SK-N-SH (cell line): ENCODE measurements around the gene TOX2. TPM values are rescaled to one million over a fixed set of nuclear protein-coding genes. Genes with fewer than 3 reads are reported as not detected.

Experiments used
- CTCF ChIA-PET: fragments of 300-600, 350-600 bp; formaldehyde crosslinking; extraction: SDS; loops from one replicate; lab custom pipeline; 2021; lab: Yijun Ruan, JAX
- POLR2A ChIA-PET: fragments of 350-600 bp; sonication (Branson Sonifier 250); formaldehyde crosslinking; extraction: SDS; loops from one replicate; lab custom pipeline; 2020; ENCODE audit warnings: antibody characterized with exemption, inconsistent platforms; lab: Yijun Ruan, JAX
- DNase-seq: peaks from one replicate; pipeline ENCODE4 v3.0.0; 2012
- H2AFZ ChIP-seq: fragments of 200-600 bp; sonication (generic); 2 replicates; pipeline ENCODE4 v1.8.1; 2016; ENCODE audit warnings: antibody characterized with exemption, mild to moderate bottlenecking, low read depth
- H3F3A ChIP-seq: fragments of 200-600 bp; sonication (generic); replicated peaks from 2 replicates; pipeline ENCODE3; 2016; ENCODE audit warnings: antibody characterized with exemption, mild to moderate bottlenecking; ENCODE audit not compliant: insufficient read depth
- H3K27ac ChIP-seq, 2 experiments: fragments of 200-500 bp in 1 of 2; fragments of 200-600 bp in 1 of 2; sonication (Bioruptor generic) in 1 of 2; sonication (generic), shearing (Covaris generic) in 1 of 2; 2 replicates each; pipeline versions ENCODE4 v1.5.1 to v1.6.1; 2014 to 2016; ENCODE audit warnings: low read depth in 2 of 2, inconsistent platforms in 1 of 2, low read length in 1 of 2, mild to moderate bottlenecking in 1 of 2, mixed read lengths in 1 of 2
- H3K27me3 ChIP-seq: fragments of 200-600 bp; sonication (generic), shearing (Covaris generic); 2 replicates; pipeline ENCODE4 v1.6.1; 2016; ENCODE audit warnings: mixed run types; ENCODE audit not compliant: insufficient read depth
- H3K36me3 ChIP-seq, 2 experiments: fragments of 200-500 bp in 1 of 2; fragments of 200-600 bp in 1 of 2; sonication (Bioruptor generic) in 1 of 2; sonication (generic) in 1 of 2; replicated peaks in 1 of 2; 2 replicates each; pipeline versions ENCODE3 to v1.5.1; 2014 to 2016; ENCODE audit warnings: low read length in 1 of 2, mild to moderate bottlenecking in 1 of 2; ENCODE audit not compliant: insufficient read depth in 2 of 2, control insufficient read depth in 1 of 2
- H3K4me1 ChIP-seq, 2 experiments: fragments of 200-500 bp in 1 of 2; fragments of 200-600 bp in 1 of 2; sonication (Bioruptor generic) in 1 of 2; sonication (generic), shearing (Covaris generic) in 1 of 2; 2 replicates each; pipeline versions ENCODE4 v1.5.1 to v1.6.1; 2014 to 2016; ENCODE audit warnings: low read depth in 1 of 2, low read length in 1 of 2, mixed run types in 1 of 2; ENCODE audit not compliant: insufficient read depth in 2 of 2, control insufficient read depth in 1 of 2
- H3K4me2 ChIP-seq: fragments of 200-600 bp; sonication (generic), shearing (Covaris generic); 2 replicates; pipeline ENCODE4 v1.6.1; 2017; ENCODE audit warnings: mixed run types
- H3K4me3 ChIP-seq, 2 experiments: fragments of 200-500 bp in 1 of 2; fragments of 200-600 bp in 1 of 2; sonication (Bioruptor generic) in 1 of 2; sonication (generic), shearing (Covaris generic) in 1 of 2; 2 replicates each; pipeline versions ENCODE4 v1.5.1 to v1.8.1; 2014 to 2016; ENCODE audit warnings: low read depth in 2 of 2, inconsistent platforms in 1 of 2, low read length in 1 of 2, mild to moderate bottlenecking in 1 of 2, mixed read lengths in 1 of 2, moderate library complexity in 1 of 2
- H3K79me2 ChIP-seq: fragments of 200-600 bp; sonication (generic); 2 replicates; pipeline ENCODE4 v1.8.1; 2017; ENCODE audit warnings: mild to moderate bottlenecking; ENCODE audit not compliant: insufficient read depth
- H3K9ac ChIP-seq: fragments of 200-600 bp; sonication (generic); 2 replicates; pipeline ENCODE4 v1.6.1; 2017; ENCODE audit warnings: mixed run types
- H3K9me2 ChIP-seq: fragments of 200-600 bp; sonication (generic); 2 replicates; pipeline ENCODE4 v1.6.1; 2017; ENCODE audit warnings: mixed run types
- H3K9me3 ChIP-seq: fragments of 200-600 bp; sonication (generic); 2 replicates; pipeline ENCODE4 v1.6.1; 2017; ENCODE audit warnings: mixed run types, mild to moderate bottlenecking, moderate library complexity
- H4K20me1 ChIP-seq: fragments of 200-600 bp; sonication (generic); 2 replicates; pipeline ENCODE4 v1.6.1; 2017; ENCODE audit warnings: mild to moderate bottlenecking, mixed run types; ENCODE audit not compliant: insufficient read depth
- ELF1 ChIP-seq: IDR thresholded peaks from 2 replicates; pipeline ENCODE4 v1.4.0; 2012
- EP300 ChIP-seq, 2 experiments: IDR thresholded peaks; 2 replicates each; pipeline versions ENCODE4 v1.4.0 to v1.6.1; 2012; ENCODE audit warnings: borderline replicate concordance in 1 of 2, low read depth in 1 of 2, low read length in 1 of 2
- EZH2phosphoT487 ChIP-seq: fragments of 200-600 bp; sonication (generic); IDR thresholded peaks from 2 replicates; pipeline ENCODE4 v1.6.1; 2017; ENCODE audit warnings: low read depth, mixed run types, mild to moderate bottlenecking, antibody characterized with exemption, moderate library complexity, borderline replicate concordance
- FOSL2 ChIP-seq: IDR thresholded peaks from 2 replicates; pipeline ENCODE4 v1.4.0; 2012; ENCODE audit warnings: low read depth, mild to moderate bottlenecking, moderate library complexity, borderline replicate concordance
- GATA2 ChIP-seq: sonication (generic); formaldehyde crosslinking; IDR thresholded peaks from 2 replicates; pipeline ENCODE4 v1.5.0; 2020; ENCODE audit warnings: mild to moderate bottlenecking, missing genetic modification reagents
- JUND ChIP-seq: IDR thresholded peaks from 2 replicates; pipeline ENCODE4 v1.4.0; 2012
- NRF1 ChIP-seq: IDR thresholded peaks from 2 replicates; pipeline ENCODE4 v1.6.1; 2012; ENCODE audit warnings: low read depth, mild to moderate bottlenecking, low read length
- RFX5 ChIP-seq: IDR thresholded peaks from 2 replicates; pipeline ENCODE4 v1.6.1; 2012; ENCODE audit warnings: mild to moderate bottlenecking, improper control_type of control experiment, low read length
- SIN3A ChIP-seq: IDR thresholded peaks from 2 replicates; pipeline ENCODE4 v1.6.1; 2012; ENCODE audit warnings: low read depth, mild to moderate bottlenecking, low read length, moderate library complexity, borderline replicate concordance
- SMC3 ChIP-seq: IDR thresholded peaks from 2 replicates; pipeline ENCODE4 v1.6.1; 2012; ENCODE audit warnings: low read depth, low read length, improper control_type of control experiment
- TAF1 ChIP-seq: IDR thresholded peaks from 2 replicates; pipeline ENCODE4 v1.6.1; 2012; ENCODE audit warnings: low read depth, mild to moderate bottlenecking, low read length, moderate library complexity, borderline replicate concordance
- TEAD4 ChIP-seq: IDR thresholded peaks from 2 replicates; pipeline ENCODE4 v1.4.0; 2012; ENCODE audit warnings: mild to moderate bottlenecking, borderline replicate concordance; ENCODE audit not compliant: insufficient read depth
- USF2 ChIP-seq: fragments of 150-350 bp; IDR thresholded peaks from 2 replicates; pipeline ENCODE4 v1.6.1; 2017; ENCODE audit warnings: antibody characterized with exemption, low read length, low read depth, borderline replicate concordance
- YY1 ChIP-seq: IDR thresholded peaks from 2 replicates; pipeline ENCODE4 v1.4.0; 2012; ENCODE audit warnings: low read depth, mild to moderate bottlenecking
- ZBTB33 ChIP-seq: IDR thresholded peaks from 2 replicates; pipeline ENCODE4 v1.4.0; 2012; ENCODE audit warnings: low read depth, borderline replicate concordance
- WGBS: methylation state at CpG from one replicate; pipeline ENCODE4 v1.1.6; 2017; ENCODE audit warnings: low lambda C conversion rate; 5-methylcytosine and 5-hydroxymethylcytosine counted together
- polyA plus RNA-seq, 3 experiments: library from polyadenylated mRNA; depleted of rRNA; stranded (reverse); fragments of >200 nt; gene quantifications; 2 replicates each; pipeline ENCODE4 v1.2.3, GENCODE V29; 2012
- TF ChIP-seq, protein P1 (sequence below): IDR thresholded peaks from 2 replicates; pipeline ENCODE4 v1.4.0; 2012; ENCODE audit warnings: low read depth, borderline replicate concordance
- TF ChIP-seq, protein P2 (sequence below): IDR thresholded peaks from 2 replicates; pipeline ENCODE4; 2012

TOX2 gene
- polyA plus RNA-seq, 1 of the 3 experiments (the other 2 are of a cell fraction), result 15.4 TPM

DNA sequence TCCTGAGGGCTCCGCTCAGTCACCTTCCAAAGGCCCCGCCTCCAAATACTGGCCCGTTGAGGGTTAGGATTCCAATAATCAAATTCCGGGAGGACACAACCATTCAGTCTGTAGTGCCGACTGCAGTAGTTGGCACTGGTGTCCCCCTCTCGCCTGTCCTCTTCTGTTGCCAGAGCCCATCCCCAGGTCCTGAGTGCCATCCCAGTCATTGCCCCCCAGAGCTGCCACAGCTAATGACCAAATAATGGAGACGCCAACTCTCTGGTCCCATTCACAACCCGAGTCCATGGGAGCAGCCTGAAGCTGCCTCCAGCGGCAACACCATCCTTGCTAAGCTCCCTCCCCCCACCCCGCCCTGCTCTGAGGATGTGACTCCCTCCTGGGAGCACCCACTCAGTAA, 156.4 kb downstream of the TOX2 start:
- CTCF ChIA-PET, result interaction anchor here (1.2 to 2.4 kb wide), 2 partner anchors 11 to 14 kb away, joined by 3 to 10 read pairs; no protein-coding TSS in a partner anchor
- Histone ChIP-seq H3F3A (no peaks in the 10 kb centered on the region), H3K36me3 (no peaks in the 10 kb centered on the region), H3K4me2 (no peak overlapping the region), H3K27me3 (no peaks in the 10 kb centered on the region), H3K27ac (no peak overlapping the region), H4K20me1 (no peaks in the 10 kb centered on the region), H3K9me3 (no peaks in the 10 kb centered on the region), H3K9me2 (no peaks in the 10 kb centered on the region), H3K4me1 (peaks cover 9 to 34% of the 10 kb centered on the region in 2 experiments; a peak in 2 of 4 replicates), H3K4me3 (no peak overlapping the region), H3K9ac (no peak overlapping the region), H3K79me2 (no peaks in the 10 kb centered on the region), H2AFZ (no peak overlapping the region)
- DNase-seq, result no peak
- WGBS, result 92% methylated on average over 10 of the region's 10 CpGs
- POLR2A ChIA-PET, result no interaction called here
- TF ChIP-seq ZBTB33, result no peak
- no peak for TF ChIP-seq USF2
- TF ChIP-seq ELF1, result no peak
- TF ChIP-seq EP300 (IDR thresholded peaks at IDR 0.05; ENCODE audit: borderline replicate concordance in 1 of 2, low read depth in 1 of 2, low read length in 1 of 2), result no peak

- TF ChIP-seq TAF1 (no peak), NRF1 (no peak), RFX5 (no peak), TEAD4 (no peak), ZBTB33 (no peak), SIN3A (no peak), USF2 (no peak), SMC3 (no peak), YY1 (no peak), FOSL2 (no peak), JUND (no peak), GATA2 (CRISPR knock-in tag) (no peak), EZH2phosphoT487 (no peak)
- TF ChIP-seq, protein P1, sequence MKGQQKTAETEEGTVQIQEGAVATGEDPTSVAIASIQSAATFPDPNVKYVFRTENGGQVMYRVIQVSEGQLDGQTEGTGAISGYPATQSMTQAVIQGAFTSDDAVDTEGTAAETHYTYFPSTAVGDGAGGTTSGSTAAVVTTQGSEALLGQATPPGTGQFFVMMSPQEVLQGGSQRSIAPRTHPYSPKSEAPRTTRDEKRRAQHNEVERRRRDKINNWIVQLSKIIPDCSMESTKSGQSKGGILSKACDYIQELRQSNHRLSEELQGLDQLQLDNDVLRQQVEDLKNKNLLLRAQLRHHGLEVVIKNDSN, result no peak
- TF ChIP-seq, protein P2, sequence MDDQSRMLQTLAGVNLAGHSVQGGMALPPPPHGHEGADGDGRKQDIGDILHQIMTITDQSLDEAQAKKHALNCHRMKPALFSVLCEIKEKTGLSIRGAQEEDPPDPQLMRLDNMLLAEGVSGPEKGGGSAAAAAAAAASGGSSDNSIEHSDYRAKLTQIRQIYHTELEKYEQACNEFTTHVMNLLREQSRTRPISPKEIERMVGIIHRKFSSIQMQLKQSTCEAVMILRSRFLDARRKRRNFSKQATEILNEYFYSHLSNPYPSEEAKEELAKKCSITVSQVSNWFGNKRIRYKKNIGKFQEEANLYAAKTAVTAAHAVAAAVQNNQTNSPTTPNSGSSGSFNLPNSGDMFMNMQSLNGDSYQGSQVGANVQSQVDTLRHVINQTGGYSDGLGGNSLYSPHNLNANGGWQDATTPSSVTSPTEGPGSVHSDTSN, result no peak
- H3K9me2 ChIP-seq, result no peaks in the 10 kb centered on the region
- WGBS, result 95% methylated on average over 10 of the region's 11 CpGs
- H3K9me3 ChIP-seq, result no peaks in the 10 kb centered on the region
- no peaks in the 10 kb centered on the region for H4K20me1 ChIP-seq
- no peak overlapping the region for H3K4me3 ChIP-seq
- no peak overlapping the region for H3K9ac ChIP-seq
- no peak overlapping the region for H3K4me2 ChIP-seq
- H3F3A ChIP-seq, result no peaks in the 10 kb centered on the region
- no peak for DNase-seq
- no peaks in the 10 kb centered on the region for H3K79me2 ChIP-seq
- H3K27me3 ChIP-seq, result no peaks in the 10 kb centered on the region
- no peak overlapping the region for H2AFZ ChIP-seq
- no peaks in the 10 kb centered on the region for H3K36me3 ChIP-seq
- CTCF ChIA-PET, result interaction anchor here (1.2 to 2.4 kb wide), 3 partner anchors 15 to 321 kb away, joined by 3 to 10 read pairs (median 5); no protein-coding TSS in a partner anchor
- H3K27ac ChIP-seq, result no peak overlapping the region
- POLR2A ChIA-PET, result no interaction called here
- H3K4me1 ChIP-seq, result peaks cover 9 to 34% of the 10 kb centered on the region in 2 experiments; a peak in 2 of 4 replicates
These were observed 157.0 kb downstream of the TOX2 start for GRCh38 chr20:44071526-44072111.
